ENCODE data around the gene CALD1.

CALD1 gene

GRCh38 chr7:134820778-134821177, 41.3 kb downstream of the CALD1 start:
- no peak for TF ChIP-seq CTCF (IDR thresholded peaks at IDR 0.05; ENCODE audit: insufficient read depth, missing control alignments)
- FAIRE-seq: no peak
- DNase-seq (ENCODE audit: insufficient read length, low spot score): no peak

GRCh38 chr7:134823400-134823799, 44.0 kb downstream of the CALD1 start:
- DNase-seq (ENCODE audit: insufficient read length, low spot score) (no peak), FAIRE-seq (no peak)
- no peak for TF ChIP-seq CTCF (IDR thresholded peaks at IDR 0.05; ENCODE audit: insufficient read depth, missing control alignments)

GRCh38 chr7:134825666-134826065, 46.2 kb downstream of the CALD1 start:
- no peak for FAIRE-seq
- TF ChIP-seq CTCF (IDR thresholded peaks at IDR 0.05; ENCODE audit: insufficient read depth, missing control alignments): no peak
- no peak for DNase-seq (ENCODE audit: insufficient read length, low spot score)

- TF ChIP-seq CTCF (IDR thresholded peaks at IDR 0.05; ENCODE audit: insufficient read depth, missing control alignments): no peak
- no peak for DNase-seq (ENCODE audit: insufficient read length, low spot score)
- FAIRE-seq: no peak
Measured at GRCh38 chr7:134826105-134826504, 46.7 kb downstream of the CALD1 start.

- FAIRE-seq (no peak), DNase-seq (ENCODE audit: insufficient read length, low spot score) (no peak)
- TF ChIP-seq CTCF (IDR thresholded peaks at IDR 0.05; ENCODE audit: insufficient read depth, missing control alignments): no peak
Measured at GRCh38 chr7:134827436-134827835, 48.0 kb downstream of the CALD1 start.

- FAIRE-seq: no peak
Measured at GRCh38 chr7:134827889-134828288, 48.5 kb downstream of the CALD1 start.

GRCh38 chr7:134828361-134828760, 48.9 kb downstream of the CALD1 start:
- FAIRE-seq (no peak), DNase-seq (ENCODE audit: insufficient read length, low spot score) (no peak)
- no peak for TF ChIP-seq CTCF (IDR thresholded peaks at IDR 0.05; ENCODE audit: insufficient read depth, missing control alignments)

More at GRCh38 chr7:134827889-134828288, 48.5 kb downstream of the CALD1 start:
- no peak for TF ChIP-seq CTCF (IDR thresholded peaks at IDR 0.05; ENCODE audit: insufficient read depth, missing control alignments)
- no peak for DNase-seq (ENCODE audit: insufficient read length, low spot score)

Measured in D721Med (cell line).